GM21528 (cell line): ENCODE measurements around the gene LLCFC1.
"Not testable (repeated sequence)": the region's sequence is repeated elsewhere in the genome, so short reads cannot be mapped to it uniquely, and the experiment has no call there.

ENCODE experiments used
- ATAC-seq: cut with Tn5 transposase; IDR thresholded peaks from one replicate; pipeline ENCODE4 v1.9.1; 2021; ENCODE audit warnings: mild to moderate bottlenecking, moderate library complexity; ENCODE audit not compliant: unreplicated experiment, low FRiP score

The LLCFC1 gene

DNA sequence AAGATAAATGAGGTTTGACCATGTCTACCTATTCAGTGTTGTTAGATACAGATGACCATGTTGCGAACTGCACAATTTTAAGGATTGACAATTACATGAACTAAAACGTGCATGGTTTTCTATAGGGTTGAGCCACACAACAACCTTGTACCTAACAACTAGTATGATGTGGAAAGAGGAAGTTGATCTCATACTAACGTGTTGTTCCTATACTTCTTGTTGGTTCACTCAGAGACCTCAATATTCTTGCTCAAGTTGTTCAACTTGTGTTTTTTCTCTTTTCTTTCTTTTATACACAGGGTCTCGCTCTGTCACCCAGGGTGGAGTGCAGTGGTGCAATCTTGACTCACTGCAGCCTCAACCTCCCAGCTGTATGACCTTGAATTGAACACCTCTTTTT lies 28.9 kb downstream of the LLCFC1 start:
- ATAC-seq = no peak

DNA sequence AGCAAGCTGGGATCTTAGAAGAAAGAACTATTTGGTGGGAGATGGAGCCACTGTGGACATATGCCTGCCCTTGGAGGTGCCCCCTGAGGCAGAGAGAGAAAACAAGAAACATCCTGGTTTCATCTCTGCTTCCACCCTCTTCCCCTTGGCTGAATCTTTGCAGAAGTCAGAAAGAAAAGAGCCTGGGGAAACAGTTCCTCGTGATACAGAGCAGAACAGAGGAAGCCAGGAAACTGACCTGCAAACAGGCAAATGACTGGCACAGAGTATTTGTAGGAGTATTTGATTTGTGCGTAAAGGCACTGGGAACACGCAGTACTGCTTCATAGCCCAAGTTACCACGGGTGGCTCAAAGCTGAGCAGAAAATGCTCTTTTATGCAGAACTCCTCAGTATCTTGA lies 29.9 kb downstream of the LLCFC1 start:
- ATAC-seq = no peak

DNA sequence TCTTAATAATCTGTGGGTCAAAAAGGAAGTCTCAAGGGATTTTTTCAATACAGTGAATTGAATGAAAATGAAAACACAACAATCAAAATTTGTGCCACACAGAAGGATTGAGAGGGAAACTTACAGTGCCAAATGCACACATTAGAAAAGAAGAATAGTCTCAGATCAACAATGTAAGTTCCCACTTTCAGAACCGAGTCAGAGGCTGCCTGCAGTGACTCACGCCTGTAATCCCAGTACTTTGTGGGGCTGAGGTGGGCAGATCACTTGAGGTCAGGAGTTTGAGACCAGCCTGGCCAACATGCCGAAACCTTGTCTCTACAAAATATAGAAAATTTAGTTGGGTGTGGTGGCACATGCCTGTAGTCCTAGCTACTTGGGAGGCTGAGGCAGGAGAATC lies 35.3 kb downstream of the LLCFC1 start:
- no peak for ATAC-seq

DNA sequence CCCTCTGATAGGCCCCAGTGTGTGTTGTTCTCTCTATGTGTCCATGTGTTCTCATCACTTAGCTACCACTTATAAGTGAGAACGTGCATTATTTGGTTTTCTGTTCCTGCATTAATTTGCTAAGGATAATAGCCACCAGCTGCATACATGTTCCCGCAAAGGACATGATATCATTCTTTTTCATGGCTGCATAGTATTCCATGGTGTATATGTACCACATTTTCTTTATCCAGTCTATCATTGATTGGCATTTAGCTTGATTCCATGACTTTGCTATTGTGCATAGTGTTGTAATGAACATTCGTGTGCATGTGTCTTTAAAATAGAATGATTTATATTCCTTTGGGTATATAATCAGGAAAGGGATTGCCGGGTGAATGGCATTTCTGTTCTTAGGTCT lies 39.1 kb downstream of the LLCFC1 start:
- not testable (repeated sequence) for ATAC-seq

DNA sequence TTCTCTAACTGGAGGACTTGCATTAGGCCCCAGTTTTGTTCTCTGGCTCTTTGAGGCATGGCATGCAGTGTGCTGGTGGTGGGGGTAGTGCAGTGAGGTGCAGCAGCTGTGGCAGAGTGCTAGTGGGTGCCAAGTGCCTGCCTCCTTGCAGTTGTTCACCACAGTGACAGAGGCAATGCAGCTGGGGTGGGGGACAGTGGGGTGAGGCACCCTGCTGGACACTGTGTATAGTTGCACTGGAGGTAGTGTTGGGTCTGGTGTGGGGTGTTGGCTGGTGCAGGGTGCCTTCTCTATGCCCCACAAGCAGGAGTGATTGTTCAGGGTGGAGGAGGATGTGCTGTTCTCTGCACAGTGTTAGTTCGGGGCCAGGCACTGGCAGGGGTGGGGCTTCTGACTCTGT lies 44.5 kb downstream of the LLCFC1 start:
- no peak for ATAC-seq

DNA sequence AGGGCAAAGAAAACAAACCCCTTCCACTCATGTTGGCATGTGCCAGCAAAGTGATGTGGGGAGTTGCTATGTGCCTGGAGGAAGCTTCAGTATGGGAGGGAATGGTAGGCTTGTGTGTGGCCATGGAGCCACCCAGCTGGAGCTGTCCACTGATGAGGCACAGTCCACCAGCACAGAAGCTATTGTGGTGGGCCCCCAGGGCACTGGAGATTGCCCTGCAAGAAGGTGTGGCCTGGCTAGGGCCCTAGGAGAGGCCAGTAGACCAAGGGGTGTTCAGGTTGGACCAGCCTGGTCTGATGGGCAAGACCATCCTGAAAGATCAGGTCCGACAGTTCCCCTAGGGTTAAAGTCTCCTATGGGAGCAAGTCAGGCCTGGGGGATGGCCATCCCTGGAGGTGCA lies 45.0 kb downstream of the LLCFC1 start:
- ATAC-seq = no peak
